NCI-H748 treated with DMSO at 0.1 percent for 48 hours (cell line): Measurements from ENCODE around the gene ARHGEF28.
A peak's percentile ranks its signal among the peaks of the same experiment; 100 is the strongest.

ENCODE experiments used
- DNase-seq: peaks from one replicate; lab custom pipeline; 2025; lab: John Stamatoyannopoulos, UW

Gene ARHGEF28

DNA sequence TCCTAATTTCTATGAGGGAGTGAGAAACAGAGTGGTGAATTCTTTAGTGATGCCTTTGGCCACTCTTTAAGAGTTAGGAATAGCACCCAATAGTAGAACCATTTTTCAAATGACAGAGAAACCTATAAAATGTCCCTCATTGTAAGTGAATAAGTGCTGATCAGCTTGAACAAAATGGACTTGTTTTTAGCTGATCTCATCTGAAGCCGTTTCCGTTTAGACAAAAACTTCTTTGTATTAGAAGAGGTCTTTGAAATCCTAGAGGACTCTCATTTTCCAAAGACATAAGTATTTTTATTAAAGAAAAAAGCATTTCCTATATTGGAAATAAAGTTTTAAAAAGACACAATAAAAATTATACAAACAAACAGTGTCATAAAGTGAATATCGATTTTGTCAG, 273.9 kb downstream of the ARHGEF28 start:
- no peak for DNase-seq

DNA sequence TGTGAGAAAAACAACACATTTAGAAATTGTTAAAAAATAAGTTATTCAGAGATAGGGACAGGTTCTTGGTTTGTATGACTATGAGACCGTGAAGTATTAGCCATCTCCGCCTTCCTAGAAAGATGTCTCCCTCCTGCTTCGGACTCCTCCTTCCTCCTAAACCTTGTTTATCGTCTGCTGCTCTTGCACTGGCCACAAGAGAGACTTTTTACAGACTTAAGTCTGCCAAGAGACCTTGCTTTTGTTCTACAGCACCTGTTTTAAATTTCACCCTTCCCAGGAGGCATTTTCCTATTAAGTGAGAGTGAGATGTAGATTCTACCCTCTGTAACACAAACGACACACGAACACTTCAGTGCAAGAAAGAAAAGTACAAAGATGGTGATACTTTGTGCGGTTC, 274.6 kb downstream of the ARHGEF28 start:
- no peak for DNase-seq

DNA sequence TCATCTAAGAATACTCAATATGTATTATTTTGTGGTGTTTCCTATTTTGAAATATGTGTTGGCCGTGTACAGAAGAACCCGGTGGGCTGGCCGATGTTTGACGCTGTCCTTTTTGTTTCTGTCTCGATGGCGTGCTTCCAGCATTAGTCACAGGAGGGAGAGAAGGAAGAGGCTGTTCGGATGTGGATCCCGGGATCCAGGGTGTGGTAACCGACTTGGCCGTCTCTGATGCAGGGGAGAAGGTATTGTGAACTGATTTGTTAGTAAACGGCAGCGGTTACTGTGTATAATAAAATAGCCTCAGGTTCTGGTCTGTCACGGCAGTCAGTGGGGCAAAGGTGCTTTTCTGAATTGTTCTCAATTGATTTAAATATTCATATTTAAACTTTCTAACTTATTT, 275.0 kb downstream of the ARHGEF28 start:
- DNase-seq: no peak

DNA sequence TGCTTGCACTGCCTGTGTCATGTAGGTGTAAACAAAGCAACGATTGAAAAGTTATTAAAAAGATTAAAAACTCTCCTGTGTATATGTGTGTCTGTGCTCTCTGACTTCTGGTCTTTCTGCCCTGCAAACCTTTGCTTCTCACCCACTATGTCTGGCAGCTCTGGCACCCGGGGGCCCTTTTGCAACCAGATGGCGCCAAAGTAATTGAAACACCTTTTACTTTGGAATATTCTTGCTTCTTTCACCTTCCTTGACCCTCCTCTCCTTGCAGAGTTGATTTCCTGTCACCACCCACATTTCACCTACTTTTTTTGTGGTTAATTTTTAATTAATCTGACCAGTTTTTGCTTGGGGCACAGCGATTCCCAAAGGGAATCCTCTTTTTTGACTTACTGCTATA, 275.5 kb downstream of the ARHGEF28 start:
- DNase-seq: no peak

DNA sequence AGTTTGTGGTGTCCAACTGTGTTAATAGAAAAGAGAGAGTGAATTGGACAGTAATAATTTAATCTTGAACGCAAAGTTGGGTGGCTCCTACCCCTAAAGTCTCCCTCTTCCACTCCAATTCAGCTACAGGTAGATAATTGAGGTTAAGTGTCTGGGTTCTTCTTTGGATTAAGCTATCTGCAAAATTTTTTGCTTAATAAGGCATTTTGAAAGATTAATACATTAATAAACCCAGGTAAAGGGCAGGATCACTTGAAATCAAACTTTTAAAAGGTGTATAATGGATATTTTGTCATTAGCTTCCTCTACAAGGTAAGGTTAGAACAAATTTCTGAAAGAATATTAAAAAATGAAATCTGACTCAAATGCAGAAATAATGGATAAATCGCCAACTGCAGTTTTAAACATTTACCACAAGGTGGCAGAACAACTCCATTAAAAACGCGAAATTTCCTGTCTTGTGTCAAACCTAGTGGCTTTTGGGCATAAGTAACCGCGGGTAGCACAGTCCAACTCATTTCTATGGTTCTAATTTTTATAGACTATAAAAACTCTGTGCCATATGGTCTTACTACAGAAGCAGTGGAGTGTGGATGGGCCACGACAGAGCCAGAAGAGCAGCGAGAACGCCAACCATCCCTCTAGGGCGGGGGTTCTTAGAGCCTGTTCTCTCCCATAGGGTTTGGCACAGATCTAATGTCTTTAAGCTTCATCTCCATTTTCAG, 276.5 kb downstream of the ARHGEF28 start:
- DNase-seq: peak; percentile 87

DNA sequence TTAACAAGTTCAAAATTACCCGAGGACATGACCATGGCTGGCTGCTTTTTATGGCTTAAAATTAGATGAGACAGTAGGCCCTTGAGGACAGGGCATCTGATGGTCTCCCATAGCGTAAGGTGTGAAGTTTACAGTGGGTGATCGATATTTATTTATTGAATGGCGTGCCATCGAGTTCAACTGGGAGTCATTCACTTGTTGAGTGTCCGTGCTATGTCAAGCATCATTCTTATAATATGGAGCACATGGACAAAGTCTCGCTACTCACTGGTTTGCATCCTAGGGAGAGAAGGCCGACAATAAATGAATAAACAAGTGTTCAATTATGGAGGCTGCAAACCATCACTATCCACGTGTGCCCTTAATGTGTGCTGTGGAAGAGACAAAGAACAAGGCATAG, 277.2 kb downstream of the ARHGEF28 start:
- no peak for DNase-seq

DNA sequence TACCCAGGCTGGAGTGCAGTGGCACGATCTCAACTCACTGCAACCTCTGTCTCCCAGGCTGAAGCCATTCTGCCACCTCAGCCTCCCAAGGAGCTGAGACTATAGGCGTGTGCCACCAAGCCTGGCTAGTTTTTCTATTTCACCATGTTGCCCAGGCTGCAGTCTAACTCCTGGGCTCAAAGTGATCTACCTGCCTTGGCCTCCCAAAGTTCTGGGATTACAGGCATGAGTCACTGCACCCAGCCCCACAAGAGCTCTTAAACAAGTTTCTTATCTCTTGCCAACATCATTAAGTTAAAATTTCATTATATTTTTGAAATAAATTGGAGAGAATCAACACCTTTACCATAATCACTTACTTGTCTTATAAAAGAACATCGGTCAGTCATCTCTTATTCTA, 280.3 kb downstream of the ARHGEF28 start:
- DNase-seq: no peak

DNA sequence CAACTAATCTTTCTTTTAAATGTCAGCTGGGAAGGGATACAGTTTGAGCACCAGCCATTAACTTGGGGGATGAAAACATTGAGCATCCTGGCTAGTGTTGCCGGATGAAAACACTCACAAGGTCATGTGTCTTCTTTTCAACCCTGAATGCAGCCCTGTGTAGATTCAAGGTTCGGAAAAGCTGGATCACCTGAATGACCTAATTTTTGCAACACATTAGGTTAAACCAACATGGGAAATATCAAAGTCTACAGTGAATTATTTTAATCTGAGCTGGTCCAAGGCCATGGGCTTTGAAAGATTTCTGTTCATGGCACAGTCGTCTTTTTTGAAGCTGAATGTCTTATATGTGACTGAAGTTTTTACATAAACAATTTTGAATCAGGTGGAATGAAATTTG, 281.2 kb downstream of the ARHGEF28 start:
- no peak for DNase-seq

DNA sequence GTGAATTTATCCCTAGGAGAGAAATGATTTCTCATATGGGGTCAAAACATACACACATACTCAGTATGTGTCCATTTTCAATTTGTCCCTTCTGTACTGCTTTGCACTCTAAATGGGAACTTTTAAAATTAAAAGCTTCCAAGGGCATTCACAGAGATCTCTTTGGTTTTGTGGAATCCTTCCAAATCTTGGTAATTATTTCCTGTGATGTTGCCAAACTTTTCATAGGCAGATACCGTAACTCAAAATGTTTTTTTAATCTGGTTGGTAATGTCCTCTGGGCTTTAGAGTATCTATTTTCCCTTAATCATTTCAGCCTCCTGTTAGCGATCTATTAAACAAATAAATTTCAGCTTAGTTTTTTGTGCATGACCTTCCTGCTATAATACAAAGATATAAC, 282.4 kb downstream of the ARHGEF28 start:
- DNase-seq: no peak

DNA sequence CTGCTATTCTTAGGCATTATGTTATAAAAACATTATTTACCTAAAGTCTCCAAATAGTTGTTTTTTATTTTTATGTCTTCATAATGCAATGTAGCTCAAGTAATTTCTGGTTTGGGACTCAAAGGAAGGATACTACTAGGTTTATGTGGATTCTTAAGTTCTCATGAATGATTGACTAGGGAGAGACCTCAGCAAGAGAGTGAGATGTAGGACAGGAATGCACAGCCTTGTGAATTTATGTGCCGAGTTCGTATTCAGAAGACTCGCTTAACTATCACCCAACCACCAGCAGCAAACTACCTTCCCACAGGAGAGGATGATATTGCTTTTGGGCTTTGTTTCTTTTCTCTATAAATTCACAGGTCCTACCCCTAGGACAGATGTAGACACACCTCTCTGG, 282.9 kb downstream of the ARHGEF28 start:
- DNase-seq: no peak

DNA sequence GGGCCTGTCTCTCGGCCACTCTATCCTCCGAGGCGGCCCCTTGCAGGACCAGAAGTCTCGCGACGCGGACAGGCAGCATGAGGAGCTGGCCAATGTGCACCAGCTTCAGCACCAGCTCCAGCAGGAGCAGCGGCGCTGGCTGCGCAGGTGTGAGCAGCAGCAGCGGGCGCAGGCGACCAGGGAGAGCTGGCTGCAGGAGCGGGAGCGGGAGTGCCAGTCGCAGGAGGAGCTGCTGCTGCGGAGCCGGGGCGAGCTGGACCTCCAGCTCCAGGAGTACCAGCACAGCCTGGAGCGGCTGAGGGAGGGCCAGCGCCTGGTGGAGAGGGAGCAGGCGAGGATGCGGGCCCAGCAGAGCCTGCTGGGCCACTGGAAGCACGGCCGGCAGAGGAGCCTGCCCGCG, 283.5 kb downstream of the ARHGEF28 start:
- no peak for DNase-seq

DNA sequence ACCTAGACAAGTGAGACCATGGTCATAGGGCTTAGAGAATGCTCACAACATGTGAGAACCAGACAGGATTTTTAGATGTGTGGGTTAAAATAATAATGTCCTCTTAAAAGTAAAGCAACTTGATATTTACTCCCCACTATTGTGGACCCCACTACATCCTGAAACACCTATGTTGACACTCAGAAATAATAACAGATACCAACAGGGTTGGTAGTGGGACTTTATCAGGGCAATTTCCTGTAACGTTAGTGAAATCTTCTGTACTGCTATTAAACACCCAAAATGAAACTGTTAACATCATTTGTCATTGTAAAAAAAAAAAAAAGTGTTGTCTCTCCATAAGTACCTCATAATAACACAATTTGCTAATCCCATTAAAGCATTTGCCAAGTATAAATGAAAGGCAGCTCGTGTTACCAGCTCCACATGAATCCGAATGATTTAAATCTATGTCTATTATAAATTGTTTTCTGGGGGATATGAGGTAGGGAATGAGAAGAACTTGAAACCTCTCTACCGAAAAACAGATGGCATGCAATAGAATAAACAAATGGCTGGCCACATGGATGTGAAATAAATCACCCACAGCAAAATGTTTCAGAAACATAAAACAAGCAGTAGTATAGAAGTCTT, 285.9 kb downstream of the ARHGEF28 start:
- DNase-seq: peak; percentile 81

DNA sequence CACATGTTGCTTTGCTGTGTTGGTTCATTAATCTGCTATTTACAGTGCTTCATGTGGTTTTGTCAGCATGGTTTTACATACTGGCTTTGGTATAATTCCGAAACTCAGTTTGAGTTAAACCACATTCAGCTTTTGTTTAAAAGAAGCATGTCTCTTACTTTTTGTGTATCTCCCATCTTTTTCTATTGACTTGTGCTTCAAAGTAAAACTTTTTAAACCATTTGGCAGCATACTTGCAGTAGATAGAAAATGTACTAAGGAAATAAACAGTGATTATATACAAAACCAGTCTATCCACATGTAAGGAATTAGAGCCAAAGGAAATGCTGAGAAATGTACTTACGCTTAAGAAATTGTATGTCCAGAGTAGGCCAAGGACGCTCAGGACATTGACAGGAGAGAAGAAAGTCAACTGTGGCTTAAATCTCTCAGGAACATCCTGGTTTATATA, 286.9 kb downstream of the ARHGEF28 start:
- no peak for DNase-seq

DNA sequence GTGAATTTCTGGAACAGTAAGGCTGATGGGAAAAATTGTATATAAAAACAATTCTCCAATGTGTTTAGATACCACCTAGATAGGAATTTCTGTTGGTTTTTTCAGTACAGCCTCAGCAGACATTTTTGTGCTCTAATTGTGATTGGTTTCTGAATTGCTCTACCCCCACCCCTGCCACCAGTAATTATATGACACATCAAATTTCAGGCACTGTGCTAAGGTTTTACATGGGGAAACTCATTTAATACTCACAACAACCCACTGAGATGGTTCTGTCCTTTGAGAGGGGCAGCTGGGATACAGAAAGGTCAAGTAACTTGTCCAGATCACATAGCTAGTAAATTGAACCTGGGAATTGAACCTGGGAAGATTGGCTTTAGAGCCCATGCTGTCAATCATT, 288.0 kb downstream of the ARHGEF28 start:
- DNase-seq: no peak

DNA sequence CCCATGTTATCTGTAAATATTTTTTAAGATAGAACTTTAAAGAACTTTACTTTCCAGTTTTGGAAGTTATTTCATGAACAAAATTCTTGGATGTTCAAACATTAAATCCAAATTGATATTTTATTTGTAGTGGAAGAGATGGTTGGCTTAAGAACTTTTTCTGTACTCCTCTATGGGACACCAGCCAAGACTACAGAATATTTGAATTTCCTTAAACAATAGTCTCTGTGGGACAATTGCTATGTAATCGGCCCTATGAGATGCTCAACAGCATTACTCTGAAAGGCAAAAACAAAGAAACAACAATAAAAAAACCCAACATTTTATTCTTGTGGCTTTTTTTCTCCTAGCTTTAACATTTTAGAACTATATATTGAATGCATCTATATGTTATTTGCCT, 289.3 kb downstream of the ARHGEF28 start:
- DNase-seq: no peak

DNA sequence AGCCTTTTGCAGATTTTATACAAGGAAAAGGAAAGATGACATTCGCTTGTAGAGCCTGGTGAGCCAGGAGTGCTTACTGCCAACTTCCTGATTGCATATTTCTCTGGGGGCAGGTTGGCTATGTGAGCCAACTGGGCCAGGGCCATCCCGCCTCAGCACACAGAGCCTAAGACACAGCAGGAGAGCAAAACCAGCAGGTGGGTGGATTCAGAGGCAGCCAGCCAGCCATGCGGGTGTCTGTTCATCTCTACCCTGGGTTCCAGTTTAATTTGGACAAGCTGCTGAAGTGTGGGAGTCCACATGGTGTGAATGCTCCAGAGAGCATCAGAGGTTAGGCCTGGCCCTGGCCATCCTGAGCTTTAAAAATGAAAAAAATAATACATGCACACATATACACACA, 291.4 kb downstream of the ARHGEF28 start:
- DNase-seq: no peak

DNA sequence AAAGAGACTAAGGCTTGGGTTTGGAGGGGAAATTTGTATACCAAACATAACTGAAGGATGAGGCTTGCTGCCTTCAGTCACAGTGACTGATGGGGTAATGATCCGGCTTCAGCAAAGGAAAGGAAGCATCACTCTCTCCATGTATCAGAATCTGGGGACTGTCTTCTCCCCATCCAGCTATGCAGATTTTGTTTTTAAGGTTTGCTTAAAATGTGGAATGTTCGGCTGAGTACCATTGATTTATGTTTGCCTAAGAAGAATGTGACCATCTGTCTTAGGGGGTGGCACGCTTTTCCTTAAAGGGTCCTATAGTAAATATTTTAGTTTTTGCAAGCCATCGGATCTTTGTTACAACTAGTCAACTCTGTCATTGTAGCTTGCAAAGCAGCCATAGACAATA, 291.9 kb downstream of the ARHGEF28 start:
- no peak for DNase-seq

DNA sequence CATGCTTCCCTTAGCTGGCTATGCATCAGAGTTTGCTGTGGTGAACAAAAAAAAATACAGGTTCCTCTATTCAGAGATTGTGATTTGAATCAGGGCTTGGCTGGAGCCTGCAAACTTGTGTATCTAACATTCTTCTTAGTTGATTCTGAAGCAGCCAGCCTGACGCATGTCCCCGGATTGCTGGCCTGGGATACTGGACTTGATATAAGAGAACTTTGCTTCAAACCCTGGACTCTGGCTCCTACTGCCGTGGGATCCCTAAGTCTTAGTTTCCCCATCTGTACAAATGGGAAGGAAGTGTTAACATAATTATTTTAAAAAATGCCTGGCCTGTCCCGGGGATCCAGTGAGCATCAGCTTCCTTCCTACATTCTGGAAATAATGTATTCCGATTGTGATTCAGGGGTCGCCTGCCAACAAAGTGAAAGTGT, 292.8 kb downstream of the ARHGEF28 start:
- no peak for DNase-seq

DNA sequence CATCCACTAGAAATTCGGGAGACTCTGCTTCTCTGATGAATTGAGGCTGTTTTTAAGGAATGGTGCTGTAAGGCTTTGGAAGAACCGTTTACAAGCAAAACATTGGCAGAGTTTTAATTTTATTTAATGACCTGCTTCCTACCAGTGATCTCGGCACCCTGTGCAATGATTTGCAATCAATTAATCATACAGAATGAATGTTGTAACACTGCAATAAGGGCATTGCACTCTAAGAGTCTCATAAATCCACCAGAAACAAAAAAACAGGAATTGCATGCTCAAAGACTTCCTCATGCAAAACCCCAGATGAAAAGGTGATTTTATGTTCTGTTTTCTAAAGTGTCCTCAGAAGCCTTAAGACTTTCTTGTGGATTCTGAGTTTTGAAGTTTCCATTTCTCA, 295.7 kb downstream of the ARHGEF28 start:
- no peak for DNase-seq

DNA sequence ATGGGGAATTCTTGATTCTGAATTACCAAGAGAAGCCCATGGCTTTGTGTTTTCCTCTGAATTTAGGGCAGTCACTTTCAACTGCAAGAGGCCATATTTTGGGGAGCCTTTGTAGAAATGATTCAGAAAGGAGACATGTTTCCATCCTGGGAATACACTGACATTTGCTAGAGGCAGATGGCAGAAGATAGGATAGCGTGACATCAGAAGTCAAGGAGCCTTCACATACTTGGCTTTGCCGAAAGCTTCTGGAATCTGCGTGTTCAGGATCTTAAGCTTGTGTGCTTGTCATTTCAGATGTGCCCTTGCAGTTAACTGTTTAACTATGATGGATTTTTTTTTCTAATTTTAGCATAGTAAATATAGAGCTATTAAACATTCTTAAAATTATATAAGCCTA, 296.2 kb downstream of the ARHGEF28 start:
- no peak for DNase-seq

DNA sequence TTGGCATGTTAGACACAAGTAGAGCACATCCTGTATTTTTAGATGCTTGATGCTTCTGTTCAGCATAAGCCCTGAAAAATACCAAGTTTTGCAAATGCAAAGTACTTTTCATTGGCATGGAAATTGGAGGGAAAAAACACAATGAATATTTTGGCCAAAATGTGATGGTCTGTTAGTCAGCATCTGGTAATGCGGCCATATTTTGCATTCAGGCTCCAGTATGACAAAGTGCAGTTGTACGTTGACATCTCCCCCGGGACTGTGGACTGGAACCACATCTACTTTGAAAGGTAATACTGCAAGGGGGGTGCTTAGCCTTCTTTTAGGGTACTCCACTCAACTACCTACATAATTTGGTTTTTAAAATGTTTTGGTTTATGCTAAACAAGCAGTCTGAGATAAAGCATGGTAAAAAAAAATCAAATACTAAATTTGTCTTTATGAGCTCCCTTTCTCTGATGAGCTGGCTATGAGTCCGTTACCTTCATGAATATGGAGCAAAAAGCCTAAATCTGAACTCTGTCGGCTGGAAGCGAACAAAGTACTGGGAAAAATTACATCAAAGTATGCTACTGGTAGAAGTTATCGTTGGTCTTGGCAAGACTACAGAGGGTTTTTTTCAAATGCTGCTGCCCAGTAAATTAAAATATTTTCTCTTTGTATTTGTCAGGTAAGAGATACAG, 297.0 kb downstream of the ARHGEF28 start:
- no peak for DNase-seq

DNA sequence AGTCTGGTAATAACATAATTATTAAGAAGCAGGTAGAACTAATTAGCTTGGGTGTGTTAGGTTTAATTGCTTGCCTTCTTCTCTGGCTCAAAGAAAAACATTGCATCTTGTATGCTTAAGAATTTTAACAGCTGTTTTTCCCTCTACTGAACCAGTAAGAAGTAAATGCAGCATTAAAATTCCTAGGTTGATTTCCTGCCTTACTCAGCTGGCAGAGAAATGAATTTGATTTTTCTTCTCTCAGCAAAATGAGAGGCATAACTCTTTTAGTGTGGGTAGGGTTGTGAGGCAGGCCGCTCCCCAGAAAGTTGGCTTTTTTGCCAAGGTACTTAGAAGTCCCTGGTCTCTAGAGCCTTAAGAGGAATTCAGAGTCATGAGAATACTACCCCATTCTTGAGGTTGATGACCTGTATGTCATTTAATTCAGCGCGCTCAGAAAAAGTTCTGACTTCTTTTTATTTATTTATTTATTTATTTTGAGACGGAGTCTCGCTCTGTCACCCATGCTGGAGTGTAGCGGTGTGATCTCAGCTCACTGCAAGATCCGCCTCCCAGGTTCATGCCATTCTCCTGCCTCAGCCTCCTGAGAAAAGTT, 302.6 kb downstream of the ARHGEF28 start:
- DNase-seq: no peak

DNA sequence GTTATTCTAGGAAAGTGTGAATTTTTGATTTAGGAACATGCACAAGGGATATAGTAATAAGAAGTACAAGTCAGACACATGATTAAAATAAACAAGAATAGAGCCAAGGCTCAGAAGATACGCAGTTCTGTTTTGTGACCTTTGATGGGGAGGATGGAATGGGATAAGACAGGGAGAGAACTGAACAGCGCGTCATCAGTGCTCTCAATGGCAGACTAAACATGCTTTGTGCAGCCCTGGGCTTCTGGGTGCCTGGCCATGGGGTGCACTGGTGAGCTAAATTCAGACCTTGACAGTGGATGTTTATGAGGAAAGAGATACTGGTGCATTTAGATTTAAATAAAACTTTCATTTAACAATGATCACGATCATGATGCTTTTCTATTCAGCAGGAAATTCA, 309.7 kb downstream of the ARHGEF28 start:
- no peak for DNase-seq
